AG09319 (cell line): ENCODE data around the gene HOMER1.

Experiments used
- DNase-seq: peaks from one replicate; pipeline ENCODE4 v3.0.0-alpha.2; 2010; ENCODE audit warnings: low read depth; ENCODE audit errors: extremely low read depth
- CTCF ChIP-seq: IDR thresholded peaks from 2 replicates; pipeline ENCODE4 v1.5.1; 2011; ENCODE audit warnings: low read depth, mild to moderate bottlenecking, inconsistent platforms, low read length, moderate library complexity

The HOMER1 gene

GRCh38 chr5:79499640-79500273 is 14.2 kb downstream of the HOMER1 start:
- TF ChIP-seq CTCF: no peak
- DNase-seq: no peak

- no peak for DNase-seq
Measured at GRCh38 chr5:79495311-79495710, 18.6 kb downstream of the HOMER1 start.

GRCh38 chr5:79493596-79494345 is 20.2 kb downstream of the HOMER1 start:
- DNase-seq: no peak
- TF ChIP-seq CTCF: no peak

More at GRCh38 chr5:79495311-79495710, 18.6 kb downstream of the HOMER1 start:
- TF ChIP-seq CTCF: no peak

- DNase-seq: no peak
- TF ChIP-seq CTCF: no peak
Measured at GRCh38 chr5:79491690-79492317, 22.1 kb downstream of the HOMER1 start.

- no peak for DNase-seq
- TF ChIP-seq CTCF: no peak
Measured at GRCh38 chr5:79490323-79490936, 23.5 kb downstream of the HOMER1 start.

GRCh38 chr5:79489773-79490172 is 24.2 kb downstream of the HOMER1 start:
- no peak for DNase-seq
- no peak for TF ChIP-seq CTCF
